Gastroesophageal sphincter (tissue), 3 donors: Measurements from ENCODE around the gene MRFAP1.

Experiments
- CTCF ChIP-seq, 4 experiments: fragments of 200-600 bp in 2 of 4; fragments of 450-650 bp in 2 of 4; sonication (generic) in 1 of 4; IDR thresholded peaks; one replicate each; pipeline ENCODE4 v1.5.1; 2017 to 2019; ENCODE audit warnings: antibody characterized with exemption in 4 of 4, mild to moderate bottlenecking in 2 of 4, moderate library complexity in 2 of 4
- EP300 ChIP-seq: sonication (generic); formaldehyde crosslinking; IDR thresholded peaks from one replicate; pipeline ENCODE4 v1.6.1; 2017; ENCODE audit warnings: antibody characterized with exemption, mild to moderate bottlenecking

- TF ChIP-seq CTCF (IDR thresholded peaks at IDR 0.05) (no peak), EP300 (no peak)
Observed at GRCh38 chr4:6657242-6658208, 17.0 kb downstream of the MRFAP1 start.
